NCI-H345 (cell line): ENCODE data around the gene CDHR3.
A peak's percentile ranks its signal among the peaks of the same experiment; 100 is the strongest.

Experiments used
- DNase-seq: peaks from one replicate; lab custom pipeline; 2025; lab: John Stamatoyannopoulos, UW

Gene CDHR3

DNA sequence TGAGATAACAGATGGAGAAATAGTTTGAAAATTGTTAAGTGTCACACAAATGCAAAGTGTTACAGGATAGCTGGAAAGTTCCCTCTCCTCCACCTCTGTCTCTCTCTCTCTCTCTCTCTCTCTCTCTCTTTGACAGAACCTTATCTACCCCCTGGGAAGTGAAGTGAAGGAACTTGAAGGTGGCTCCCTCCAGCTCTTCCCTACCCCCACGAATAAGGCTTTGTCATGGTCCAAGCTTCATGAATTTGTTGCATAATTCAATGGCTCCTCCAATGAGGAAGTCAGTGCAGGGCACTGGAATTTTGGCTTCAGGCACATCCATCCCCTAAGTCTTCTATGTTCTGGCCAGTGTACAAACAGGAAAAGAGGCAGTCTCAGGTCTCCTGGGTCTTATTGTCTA is 66.4 kb downstream of the CDHR3 start:
- DNase-seq: no peak

DNA sequence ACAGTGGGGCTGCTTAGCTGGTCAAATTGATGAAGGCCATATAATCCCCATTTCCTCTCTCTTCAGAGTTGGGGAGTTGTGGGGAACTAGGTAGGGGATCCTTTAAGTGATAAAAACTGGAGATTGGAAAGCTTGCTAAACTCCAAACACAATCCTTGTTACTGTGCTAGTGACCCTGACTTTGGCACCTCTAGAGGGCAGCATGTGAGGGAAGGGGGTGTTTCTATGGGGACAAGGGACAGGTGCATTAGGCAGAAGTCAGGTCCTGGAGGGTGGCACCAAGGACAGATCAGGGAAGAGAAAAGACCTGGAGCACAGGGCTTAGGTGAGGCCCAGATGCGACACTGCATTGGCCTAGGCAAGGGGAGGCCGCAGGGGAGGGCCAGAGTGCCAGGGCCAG is 66.9 kb downstream of the CDHR3 start:
- no peak for DNase-seq

DNA sequence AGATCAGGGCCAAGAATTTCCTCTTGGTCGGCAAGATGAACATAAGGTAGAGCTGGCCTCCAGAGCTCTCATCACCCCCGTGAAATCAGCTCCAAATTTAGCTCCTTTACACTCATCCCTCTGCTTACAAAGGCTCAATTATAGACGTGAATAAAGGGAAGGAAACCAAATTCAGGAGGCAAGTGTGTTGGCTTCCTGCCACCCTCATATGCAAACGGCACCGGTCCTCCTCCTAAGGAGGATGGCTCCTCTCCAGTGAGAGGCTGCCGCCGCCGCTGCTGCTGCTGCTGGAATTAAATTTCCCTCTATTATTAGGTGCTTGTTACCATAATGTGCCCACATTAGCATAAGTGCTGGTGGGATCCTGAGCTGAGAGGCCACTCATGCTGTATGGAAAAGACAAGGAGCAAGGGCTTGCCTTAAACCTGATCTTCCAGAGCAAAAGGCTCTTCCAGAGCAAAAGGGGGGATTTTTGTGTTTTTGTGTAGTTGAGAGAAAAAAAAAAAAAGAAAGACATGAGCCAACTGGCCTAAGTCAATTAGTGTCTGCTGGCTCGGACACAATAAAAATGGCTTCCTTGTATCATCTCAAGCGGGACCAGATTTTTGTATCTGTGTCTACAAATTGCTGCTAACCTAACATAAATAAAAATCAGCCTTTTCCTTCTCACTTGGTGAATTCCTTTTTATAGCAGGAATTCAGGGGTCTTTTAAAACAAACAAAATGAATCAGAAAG is 68.4 kb downstream of the CDHR3 start:
- DNase-seq: peak; percentile 28

- DNase-seq: no peak
These were observed 69.2 kb downstream of the CDHR3 start for GRCh38 chr7:106032295-106032694.

DNA sequence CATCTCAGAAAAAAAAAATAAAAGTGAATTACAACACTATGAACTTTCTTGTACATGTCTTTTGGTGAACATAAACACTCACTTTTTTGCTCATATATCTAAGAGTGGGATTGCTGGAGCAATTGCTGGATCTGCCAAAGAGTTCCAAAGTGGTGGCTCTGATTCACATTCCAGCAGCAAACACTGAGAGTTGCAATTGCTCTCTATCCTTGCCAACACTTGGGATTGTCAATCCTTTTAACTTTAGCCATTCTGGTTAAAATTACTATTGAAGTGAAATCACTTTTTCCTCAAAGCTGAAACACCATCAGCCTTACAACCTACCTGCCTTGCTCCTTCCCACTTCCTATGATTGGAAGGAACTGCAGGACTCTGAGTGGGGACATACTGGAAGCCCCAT is 70.7 kb downstream of the CDHR3 start:
- no peak for DNase-seq

GRCh38 chr7:106034383-106034782 is 71.3 kb downstream of the CDHR3 start:
- DNase-seq: no peak

GRCh38 chr7:106035568-106035967 is 72.5 kb downstream of the CDHR3 start:
- no peak for DNase-seq

DNA sequence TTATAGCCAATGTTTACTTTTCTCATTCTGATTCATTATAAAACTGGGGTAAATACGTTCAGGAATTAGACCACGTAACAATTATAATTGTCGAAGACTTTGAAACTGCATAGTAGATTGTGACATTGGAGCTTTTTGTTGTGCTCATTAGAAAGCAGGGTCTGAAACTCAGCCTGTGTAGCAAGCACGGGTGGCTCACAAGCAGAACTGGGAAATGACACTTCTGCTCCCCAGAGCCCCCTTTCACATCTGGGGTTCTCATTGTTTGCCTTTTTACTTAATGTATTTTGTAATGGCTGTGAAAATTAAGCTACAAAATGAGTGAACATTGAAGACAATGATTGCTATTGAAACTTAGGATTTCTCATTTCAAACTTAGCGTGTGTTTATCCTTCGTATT is 72.9 kb downstream of the CDHR3 start:
- DNase-seq: no peak

- DNase-seq: no peak
These were observed 74.6 kb downstream of the CDHR3 start for GRCh38 chr7:106037489-106038176.

- no peak for DNase-seq
These were observed 75.2 kb downstream of the CDHR3 start for GRCh38 chr7:106038289-106038688.

- no peak for DNase-seq
These were observed 75.9 kb downstream of the CDHR3 start for GRCh38 chr7:106038916-106039315.

GRCh38 chr7:106039486-106040060 is 76.5 kb downstream of the CDHR3 start:
- no peak for DNase-seq

GRCh38 chr7:106041140-106041717 is 78.2 kb downstream of the CDHR3 start:
- DNase-seq: peak; percentile 24

DNA sequence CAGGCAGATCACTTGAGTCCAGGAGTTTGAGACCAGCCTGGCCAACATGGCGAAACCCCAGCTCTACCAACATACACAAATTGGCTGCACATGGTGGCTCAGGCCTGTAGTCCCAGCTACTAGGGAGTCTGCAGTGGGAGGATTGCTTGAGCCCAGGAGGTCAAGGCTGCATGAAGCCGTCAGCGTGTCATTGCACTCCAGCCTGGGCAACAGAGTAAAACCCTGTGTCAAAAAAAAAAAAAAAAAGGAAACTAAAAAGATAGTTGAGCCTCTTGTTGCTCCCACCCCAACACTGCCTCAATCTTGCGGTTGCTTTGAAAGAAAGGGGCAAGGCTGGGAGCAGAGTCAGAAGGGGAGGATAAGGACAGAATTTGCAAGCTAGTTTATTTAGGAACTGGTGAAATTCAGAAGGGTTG is 79.1 kb downstream of the CDHR3 start:
- DNase-seq: no peak

GRCh38 chr7:106045139-106045538 is 82.1 kb downstream of the CDHR3 start:
- DNase-seq: no peak

GRCh38 chr7:106045586-106045985 is 82.5 kb downstream of the CDHR3 start:
- DNase-seq: no peak

DNA sequence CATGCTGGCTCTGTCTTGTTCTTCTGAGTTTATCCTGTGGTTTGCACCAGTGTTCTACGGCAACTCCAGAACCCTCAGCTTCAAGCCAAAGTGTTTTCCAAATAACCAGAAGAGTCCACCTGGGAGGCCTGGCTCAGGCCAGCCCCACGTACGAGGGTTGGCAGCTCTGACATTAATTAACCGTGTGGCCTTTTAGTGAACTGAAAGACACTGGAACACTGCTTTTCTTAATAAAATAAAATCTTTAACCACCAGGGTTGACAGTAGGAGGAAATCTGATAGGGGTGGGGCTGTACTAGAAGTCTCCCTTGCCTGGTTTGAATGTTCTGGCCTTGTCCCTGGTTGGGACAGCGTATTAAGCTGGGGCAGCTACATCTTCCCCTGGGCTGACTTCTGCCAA is 84.1 kb downstream of the CDHR3 start:
- DNase-seq: no peak

- peak; percentile 48 for DNase-seq
These were observed 85.0 kb downstream of the CDHR3 start for GRCh38 chr7:106047818-106048705.

- DNase-seq: no peak
These were observed 85.6 kb downstream of the CDHR3 start for GRCh38 chr7:106048706-106049020.

- DNase-seq: no peak
These were observed 86.2 kb downstream of the CDHR3 start for GRCh38 chr7:106049139-106049752.

GRCh38 chr7:106050002-106050745 is 87.1 kb downstream of the CDHR3 start:
- no peak for DNase-seq
